Peyer's patch (tissue), 4 donors: ENCODE results near the gene MAML2.

Experiments
- CTCF ChIP-seq, 6 experiments: fragments of 450-650 bp in 4 of 6; fragments of 200-600 bp in 2 of 6; sonication (generic) in 1 of 6; IDR thresholded peaks; one replicate each; pipeline ENCODE4 v1.5.1; 2017 to 2019; ENCODE audit warnings: antibody characterized with exemption in 6 of 6, mild to moderate bottlenecking in 3 of 6, moderate library complexity in 1 of 6
- POLR2A ChIP-seq, 2 donors: fragments of 450-650 bp; IDR thresholded peaks; one replicate each; pipeline ENCODE4 v1.5.1; 2017; ENCODE audit warnings: antibody characterized with exemption in 2 of 2, mild to moderate bottlenecking in 2 of 2, moderate library complexity in 2 of 2

DNA sequence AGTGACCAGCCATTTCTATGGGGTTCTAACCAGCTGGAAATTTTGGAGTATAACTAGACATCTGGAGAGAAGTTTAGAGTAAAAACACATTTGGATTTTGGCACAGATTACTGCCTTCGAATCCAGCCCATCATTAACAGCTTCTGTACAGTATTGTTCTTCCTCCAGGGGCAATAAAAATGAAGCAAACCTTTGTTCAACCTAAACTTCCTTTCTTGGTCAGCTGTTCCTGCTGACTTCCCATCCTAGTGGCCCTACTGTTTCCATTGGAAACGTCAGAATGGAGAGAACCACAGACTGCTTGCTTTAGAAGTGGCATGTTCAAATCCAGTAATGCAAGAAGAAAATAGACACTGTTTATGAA, 215.4 kb downstream of the MAML2 start:
- TF ChIP-seq CTCF (IDR thresholded peaks at IDR 0.05) = no peak
- no peak for TF ChIP-seq POLR2A (IDR thresholded peaks at IDR 0.05)
